ENCODE data around the gene BPIFB2.
"Not testable (repeated sequence)": the region's sequence is repeated elsewhere in the genome, so short reads cannot be mapped to it uniquely, and the experiment has no call there.

The BPIFB2 gene

GRCh38 chr20:33007376-33008335 is at the start of gene BPIFB2:
Gene BPIFB2, plus strand, starts transcription at chr20:33007704. Its CDS starts 871 bp downstream, at chr20:33008575.
- no peak for TF ChIP-seq CTCF (IDR thresholded peaks at IDR 0.05; ENCODE audit: low read depth, low read length, missing control alignments)
- no peak within 1 kb of the TSS for H3K4me3 ChIP-seq (ENCODE audit: low read depth, low read length)
- no peak for DNase-seq (ENCODE audit: low read depth)

GRCh38 chr20:32958574-32958973 is 48.9 kb upstream of the BPIFB2 start:
- no peak for DNase-seq (ENCODE audit: low read depth)
- no peak for TF ChIP-seq CTCF (IDR thresholded peaks at IDR 0.05; ENCODE audit: low read depth, low read length, missing control alignments)

GRCh38 chr20:32959351-32960221 is 47.9 kb upstream of the BPIFB2 start:
- no peak for DNase-seq (ENCODE audit: low read depth)
- no peak for TF ChIP-seq CTCF (IDR thresholded peaks at IDR 0.05; ENCODE audit: low read depth, low read length, missing control alignments)
- no peak overlapping the region for H3K4me3 ChIP-seq (ENCODE audit: low read depth, low read length)

More at GRCh38 chr20:32958574-32958973, 48.9 kb upstream of the BPIFB2 start:
- H3K4me3 ChIP-seq (ENCODE audit: low read depth, low read length) = no peak overlapping the region

- DNase-seq (ENCODE audit: low read depth) = no peak
- TF ChIP-seq CTCF (IDR thresholded peaks at IDR 0.05; ENCODE audit: low read depth, low read length, missing control alignments) = no peak
- H3K4me3 ChIP-seq (ENCODE audit: low read depth, low read length) = no peak overlapping the region
Observed at GRCh38 chr20:32960222-32960518, 47.3 kb upstream of the BPIFB2 start.

GRCh38 chr20:32960849-32961731 is 46.4 kb upstream of the BPIFB2 start:
- DNase-seq (ENCODE audit: low read depth) = no peak
- TF ChIP-seq CTCF (IDR thresholded peaks at IDR 0.05; ENCODE audit: low read depth, low read length, missing control alignments) = no peak

GRCh38 chr20:32962053-32962452 is 45.5 kb upstream of the BPIFB2 start:
- no peak overlapping the region for H3K4me3 ChIP-seq (ENCODE audit: low read depth, low read length)
- no peak for TF ChIP-seq CTCF (IDR thresholded peaks at IDR 0.05; ENCODE audit: low read depth, low read length, missing control alignments)
- DNase-seq (ENCODE audit: low read depth) = no peak

More at GRCh38 chr20:32960849-32961731, 46.4 kb upstream of the BPIFB2 start:
- H3K4me3 ChIP-seq (ENCODE audit: low read depth, low read length) = no peak overlapping the region

- not testable (repeated sequence) for DNase-seq (ENCODE audit: low read depth); H3K4me3 ChIP-seq (ENCODE audit: low read depth, low read length)
Observed at GRCh38 chr20:32962646-32963045, 44.9 kb upstream of the BPIFB2 start.

Measured in GM12864 (cell line).